Stimulated activated naive CD8-positive, alpha-beta T cell treated with anti-CD3 and anti-CD28 coated beads, Interleukin-15, amount 100 ng/mL, for 72 hours (primary cell): ENCODE results near the gene REV3L.
"Not testable (repeated sequence)": the region's sequence is repeated elsewhere in the genome, so short reads cannot be mapped to it uniquely, and the experiment has no call there.

ENCODE experiments used
- ATAC-seq: fragments of 150-1000 bp; cut with Tn5 transposase; 2 replicates; pipeline ENCODE4 v1.10.0; 2021; ENCODE audit warnings: mild to moderate bottlenecking, moderate library complexity
- DNase-seq, 2 donors: peaks; one replicate each; pipeline ENCODE4 v3.0.0; 2021 to 2022
- H3K27ac Mint-ChIP-seq, 2 donors: one replicate each; pipeline ENCODE4 v1.8.0; 2022; ENCODE audit warnings: mild to moderate bottlenecking in 2 of 2, mixed read lengths in 2 of 2, moderate library complexity in 2 of 2
- H3K27me3 Mint-ChIP-seq: one replicate; pipeline ENCODE4 v1.8.0; 2022; ENCODE audit warnings: mixed read lengths
- H3K4me1 Mint-ChIP-seq: one replicate; pipeline ENCODE4 v1.8.0; 2022; ENCODE audit warnings: mild to moderate bottlenecking, mixed read lengths
- H3K4me3 Mint-ChIP-seq, 2 donors: one replicate each; pipeline ENCODE4 v1.8.0; 2022; ENCODE audit warnings: mild to moderate bottlenecking in 2 of 2, mixed read lengths in 2 of 2, moderate library complexity in 1 of 2
- H3K9me3 Mint-ChIP-seq, 2 donors: one replicate each; pipeline ENCODE4 v1.8.0; 2022; ENCODE audit warnings: mixed read lengths in 2 of 2

REV3L gene

GRCh38 chr6:111514531-111514930 is 31.5 kb upstream of the REV3L start:
- not testable (repeated sequence) for H3K4me3 Mint-ChIP-seq, H3K9me3 Mint-ChIP-seq, DNase-seq, H3K27me3 Mint-ChIP-seq, ATAC-seq, H3K27ac Mint-ChIP-seq
- H3K4me1 Mint-ChIP-seq: peaks cover 10% of the 10 kb centered on the region

- not testable (repeated sequence) for H3K4me3 Mint-ChIP-seq, H3K27me3 Mint-ChIP-seq, DNase-seq, H3K27ac Mint-ChIP-seq, ATAC-seq, H3K9me3 Mint-ChIP-seq
- peaks cover 18% of the 10 kb centered on the region for H3K4me1 Mint-ChIP-seq
Observed at GRCh38 chr6:111507219-111507618, 24.2 kb upstream of the REV3L start.

- H3K9me3 Mint-ChIP-seq: not testable (repeated sequence)
Observed at GRCh38 chr6:111505498-111505897, 22.5 kb upstream of the REV3L start.

GRCh38 chr6:111503660-111504059 is 20.6 kb upstream of the REV3L start:
- no peak for ATAC-seq
- H3K9me3 Mint-ChIP-seq: no peaks in the 10 kb centered on the region
- H3K27ac Mint-ChIP-seq: no peak overlapping the region
- no peaks in the 10 kb centered on the region for H3K27me3 Mint-ChIP-seq
- DNase-seq: no peak
- H3K4me3 Mint-ChIP-seq: no peak overlapping the region
- peaks cover 21% of the 10 kb centered on the region for H3K4me1 Mint-ChIP-seq

More at GRCh38 chr6:111505498-111505897, 22.5 kb upstream of the REV3L start:
- not testable (repeated sequence) for H3K27ac Mint-ChIP-seq, DNase-seq, H3K4me3 Mint-ChIP-seq, H3K27me3 Mint-ChIP-seq, ATAC-seq
- H3K4me1 Mint-ChIP-seq: peaks cover 21% of the 10 kb centered on the region

GRCh38 chr6:111503194-111503593 is 20.2 kb upstream of the REV3L start:
- DNase-seq (no peak), ATAC-seq (no peak)
- Mint-ChIP-seq H3K4me3 (no peak overlapping the region), H3K27me3 (no peaks in the 10 kb centered on the region), H3K27ac (no peak overlapping the region), H3K4me1 (peaks cover 21% of the 10 kb centered on the region), H3K9me3 (no peaks in the 10 kb centered on the region)

- Mint-ChIP-seq H3K27ac (no peak overlapping the region), H3K4me1 (peaks cover 21% of the 10 kb centered on the region), H3K9me3 (no peaks in the 10 kb centered on the region), H3K27me3 (no peaks in the 10 kb centered on the region), H3K4me3 (no peak overlapping the region)
- ATAC-seq (no peak), DNase-seq (no peak)
Observed at GRCh38 chr6:111502154-111502553, 19.1 kb upstream of the REV3L start.

- Mint-ChIP-seq H3K4me1 (peaks cover 18% of the 10 kb centered on the region), H3K27ac (no peak overlapping the region), H3K4me3 (no peak overlapping the region), H3K27me3 (no peaks in the 10 kb centered on the region), H3K9me3 (no peaks in the 10 kb centered on the region)
- no peak for ATAC-seq
- DNase-seq: no peak
Observed at GRCh38 chr6:111499269-111499793, 16.3 kb upstream of the REV3L start.

GRCh38 chr6:111494951-111495635 is 12.1 kb upstream of the REV3L start:
- Mint-ChIP-seq H3K9me3 (no peaks in the 10 kb centered on the region), H3K4me1 (peaks cover 9% of the 10 kb centered on the region), H3K27ac (no peak overlapping the region), H3K27me3 (no peaks in the 10 kb centered on the region), H3K4me3 (no peak overlapping the region)
- DNase-seq (no peak), ATAC-seq (no peak)

- Mint-ChIP-seq H3K4me3 (no peak overlapping the region), H3K9me3 (no peaks in the 10 kb centered on the region), H3K4me1 (peaks cover 29% of the 10 kb centered on the region), H3K27ac (no peak overlapping the region), H3K27me3 (no peaks in the 10 kb centered on the region)
- ATAC-seq (no peak), DNase-seq (no peak)
Observed at GRCh38 chr6:111492499-111492898, 9.5 kb upstream of the REV3L start.

GRCh38 chr6:111490067-111490466 is 7.0 kb upstream of the REV3L start:
- Mint-ChIP-seq H3K4me3 (no peak overlapping the region), H3K27me3 (no peaks in the 10 kb centered on the region), H3K27ac (no peak overlapping the region), H3K4me1 (peaks cover 43% of the 10 kb centered on the region), H3K9me3 (peaks cover 0 to 5% of the 10 kb centered on the region in 2 donors)
- DNase-seq: no peak
- no peak for ATAC-seq

GRCh38 chr6:111487661-111488060 is 4.6 kb upstream of the REV3L start:
- Mint-ChIP-seq H3K9me3 (peaks cover 0 to 5% of the 10 kb centered on the region in 2 donors), H3K27me3 (no peaks in the 10 kb centered on the region), H3K4me3 (peak overlapping the region; percentile 58 to 62), H3K27ac (peak overlapping the region; percentile 93 to 94), H3K4me1 (peaks cover 37% of the 10 kb centered on the region)
- ATAC-seq (peak; percentile 42), DNase-seq (no peak)

- H3K4me3 Mint-ChIP-seq: peak overlapping the region in 1 of 2 donors; percentile 62
- DNase-seq (no peak), ATAC-seq (no peak)
- peak overlapping the region; percentile 42 to 93 for H3K27ac Mint-ChIP-seq
- peaks cover 40% of the 10 kb centered on the region for H3K4me1 Mint-ChIP-seq
- H3K9me3 Mint-ChIP-seq: peaks cover 0 to 5% of the 10 kb centered on the region in 2 donors
- H3K27me3 Mint-ChIP-seq: no peaks in the 10 kb centered on the region
Observed at GRCh38 chr6:111486921-111487320, 3.9 kb upstream of the REV3L start.

- no peaks in the 10 kb centered on the region for H3K27me3 Mint-ChIP-seq
- H3K9me3 Mint-ChIP-seq: peaks cover 0 to 5% of the 10 kb centered on the region in 2 donors
- peaks cover 44% of the 10 kb centered on the region for H3K4me1 Mint-ChIP-seq
- DNase-seq (no peak), ATAC-seq (no peak)
- H3K27ac Mint-ChIP-seq: peak overlapping the region in 1 of 2 donors; percentile 61
- H3K4me3 Mint-ChIP-seq: peak overlapping the region in 1 of 2 donors; percentile 62
Observed at GRCh38 chr6:111486475-111486874, 3.5 kb upstream of the REV3L start.

- Mint-ChIP-seq H3K4me1 (peaks cover 52% of the 10 kb centered on the region), H3K4me3 (peak overlapping the region; percentile 41 to 73), H3K27me3 (no peaks in the 10 kb centered on the region), H3K9me3 (peaks cover 0 to 5% of the 10 kb centered on the region in 2 donors), H3K27ac (peak overlapping the region; percentile 12 to 25)
- no peak for ATAC-seq
- DNase-seq: no peak
Observed at GRCh38 chr6:111485342-111485741, 2.3 kb upstream of the REV3L start.

- H3K9me3 Mint-ChIP-seq: peaks cover 0 to 5% of the 10 kb centered on the region in 2 donors
- DNase-seq: no peak
- peaks cover 49% of the 10 kb centered on the region for H3K4me1 Mint-ChIP-seq
- peak overlapping the region; percentile 89 to 95 for H3K4me3 Mint-ChIP-seq
- peak overlapping the region; percentile 98 to 100 for H3K27ac Mint-ChIP-seq
- no peak for ATAC-seq
- no peaks in the 10 kb centered on the region for H3K27me3 Mint-ChIP-seq
Observed at GRCh38 chr6:111484633-111484930, 1.6 kb upstream of the REV3L start.

- peaks cover 0 to 5% of the 10 kb centered on the region in 2 donors for H3K9me3 Mint-ChIP-seq
- peak in 1 of 2 donors; percentile 87 for DNase-seq
- H3K27me3 Mint-ChIP-seq: no peaks in the 10 kb centered on the region
- peak; percentile 75 for ATAC-seq
- peak overlapping the region; percentile 99 to 100 for H3K27ac Mint-ChIP-seq
- peak overlapping the region; percentile 92 to 95 for H3K4me3 Mint-ChIP-seq
- peaks cover 53% of the 10 kb centered on the region for H3K4me1 Mint-ChIP-seq
Observed at GRCh38 chr6:111483736-111484632, 966 bp upstream of the REV3L start.
